ENCODE measurements around the gene CALML4.
"Not testable (repeated sequence)": the region's sequence is repeated elsewhere in the genome, so short reads cannot be mapped to it uniquely, and the experiment has no call there.

The CALML4 gene

DNA sequence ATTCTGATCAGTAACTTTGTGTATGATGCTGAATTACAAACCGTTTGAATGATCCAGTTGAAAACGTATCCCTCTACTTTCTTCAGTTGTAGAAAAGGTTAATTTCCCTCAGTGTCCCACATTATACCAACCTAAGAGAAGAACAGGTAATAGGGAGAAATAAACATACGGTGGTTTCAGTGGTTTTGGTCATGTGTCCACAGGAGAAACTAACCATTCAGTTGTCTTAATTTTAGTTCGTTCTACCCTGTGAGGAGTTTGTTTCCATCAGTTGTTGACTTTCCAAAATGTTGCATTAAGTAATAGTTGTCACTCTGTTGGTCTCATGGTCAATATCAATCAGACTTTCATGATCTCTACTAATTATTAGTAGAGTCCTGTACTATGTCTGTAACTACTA is 15.1 kb downstream of the CALML4 start:
- H3K4me1 Mint-ChIP-seq: peaks cover 4% of the 10 kb centered on the region
- H3K27ac Mint-ChIP-seq (ENCODE audit: low read depth): no peak overlapping the region
- DNase-seq (ENCODE audit: low spot score in 2 of 2): no peak
- no peak for ATAC-seq (replicated peaks; ENCODE audit: extremely low read depth, poor library complexity, severe bottlenecking)
- peaks cover 66% of the 10 kb centered on the region for H3K36me3 Mint-ChIP-seq (ENCODE audit: insufficient read depth)
- no peaks in the 10 kb centered on the region for H3K9me3 Mint-ChIP-seq
- no peaks in the 10 kb centered on the region for H3K27me3 Mint-ChIP-seq
- no peak overlapping the region for H3K4me3 Mint-ChIP-seq

DNA sequence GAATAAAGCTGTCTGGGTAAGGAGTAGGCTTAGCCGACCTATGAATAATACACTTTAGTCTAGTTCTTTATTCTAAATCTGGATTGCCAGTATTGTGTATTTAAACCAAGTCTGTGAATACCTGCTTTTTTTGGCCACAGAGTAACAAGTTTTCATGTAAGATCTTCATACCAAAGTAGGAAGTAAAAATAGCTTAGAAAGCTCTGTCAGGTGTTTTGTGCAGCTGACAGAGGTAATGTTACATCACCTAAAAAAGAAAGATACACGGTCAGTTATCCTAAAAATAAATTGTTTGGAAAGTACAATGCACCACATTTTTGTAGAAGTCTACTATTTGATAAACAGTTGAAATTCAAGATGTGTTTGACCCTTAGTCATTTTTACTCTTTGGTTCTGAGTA is 16.5 kb downstream of the CALML4 start:
- H3K27ac Mint-ChIP-seq (ENCODE audit: low read depth): peak overlapping the region; percentile 12

DNA sequence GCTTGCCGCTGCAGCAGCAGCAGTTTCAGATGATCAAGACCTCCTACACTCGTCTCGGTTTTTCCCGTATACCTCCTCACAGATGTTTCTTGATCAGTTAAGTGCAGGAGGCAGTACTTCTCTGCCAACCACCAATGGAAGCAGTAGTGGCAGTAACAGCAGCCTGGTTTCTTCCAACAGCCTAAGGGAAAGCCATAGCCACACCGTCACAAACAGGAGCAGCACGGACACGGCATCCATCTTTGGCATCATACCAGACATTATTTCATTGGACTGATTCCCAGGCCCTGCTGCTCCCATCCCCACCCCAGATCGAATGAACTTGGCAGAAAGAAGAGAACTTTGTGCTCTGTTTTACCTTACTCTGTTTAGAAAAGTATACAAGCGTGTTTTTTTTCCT is 17.6 kb downstream of the CALML4 start:
- Mint-ChIP-seq H3K27me3 (no peaks in the 10 kb centered on the region), H3K9me3 (no peaks in the 10 kb centered on the region), H3K36me3 (ENCODE audit: insufficient read depth) (peaks cover 73% of the 10 kb centered on the region), H3K4me3 (no peak overlapping the region), H3K27ac (ENCODE audit: low read depth) (no peak overlapping the region), H3K4me1 (peaks cover 4% of the 10 kb centered on the region)
- DNase-seq (ENCODE audit: low spot score in 2 of 2): no peak
- no peak for ATAC-seq (replicated peaks; ENCODE audit: extremely low read depth, poor library complexity, severe bottlenecking)

More for the DNA sequence above, 16.5 kb downstream of the CALML4 start:
- H3K27me3 Mint-ChIP-seq: no peaks in the 10 kb centered on the region
- DNase-seq (ENCODE audit: low spot score in 2 of 2) (no peak), ATAC-seq (replicated peaks; ENCODE audit: extremely low read depth, poor library complexity, severe bottlenecking) (no peak)
- no peak overlapping the region for H3K4me3 Mint-ChIP-seq
- peaks cover 71% of the 10 kb centered on the region for H3K36me3 Mint-ChIP-seq (ENCODE audit: insufficient read depth)
- H3K4me1 Mint-ChIP-seq: peaks cover 4% of the 10 kb centered on the region
- no peaks in the 10 kb centered on the region for H3K9me3 Mint-ChIP-seq

DNA sequence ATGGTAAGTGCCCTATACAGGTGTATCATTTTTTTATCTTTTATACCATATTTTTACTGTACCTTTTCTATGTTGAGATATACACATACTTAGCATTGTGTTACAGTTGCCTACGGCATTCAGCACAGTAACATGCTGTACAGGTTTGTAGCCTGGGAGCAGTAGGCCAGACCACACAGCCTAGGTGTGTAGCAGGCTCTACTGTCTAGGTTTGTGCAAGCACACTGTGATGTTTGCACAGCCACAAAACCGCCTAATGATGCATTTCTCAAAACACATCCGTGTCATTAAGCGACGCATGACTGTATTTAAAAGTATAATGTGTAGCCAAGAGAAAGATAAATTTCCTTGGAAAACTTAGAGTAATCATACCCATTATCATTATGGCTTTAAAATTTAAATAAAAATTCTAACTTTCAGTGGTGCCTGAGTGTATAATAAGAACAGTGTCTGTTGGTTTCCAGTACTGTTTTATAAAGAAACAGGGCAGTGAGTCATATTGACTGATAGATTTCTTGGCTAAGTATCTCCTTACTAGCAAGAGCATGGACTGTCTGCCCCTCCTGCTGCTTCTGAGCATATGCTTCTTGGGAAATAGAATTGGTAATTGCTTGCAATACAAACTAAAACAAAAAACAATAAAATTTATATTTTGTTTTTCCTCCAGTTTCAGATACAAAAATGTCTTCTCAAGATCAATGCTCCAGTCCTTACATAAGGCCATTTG is 18.3 kb downstream of the CALML4 start:
- Mint-ChIP-seq H3K27me3 (no peaks in the 10 kb centered on the region), H3K4me1 (peaks cover 4% of the 10 kb centered on the region), H3K9me3 (no peaks in the 10 kb centered on the region), H3K36me3 (ENCODE audit: insufficient read depth) (peaks cover 71% of the 10 kb centered on the region), H3K27ac (ENCODE audit: low read depth) (no peak overlapping the region), H3K4me3 (no peak overlapping the region)
- no peak for DNase-seq (ENCODE audit: low spot score in 2 of 2)
- ATAC-seq (replicated peaks; ENCODE audit: extremely low read depth, poor library complexity, severe bottlenecking): no peak

DNA sequence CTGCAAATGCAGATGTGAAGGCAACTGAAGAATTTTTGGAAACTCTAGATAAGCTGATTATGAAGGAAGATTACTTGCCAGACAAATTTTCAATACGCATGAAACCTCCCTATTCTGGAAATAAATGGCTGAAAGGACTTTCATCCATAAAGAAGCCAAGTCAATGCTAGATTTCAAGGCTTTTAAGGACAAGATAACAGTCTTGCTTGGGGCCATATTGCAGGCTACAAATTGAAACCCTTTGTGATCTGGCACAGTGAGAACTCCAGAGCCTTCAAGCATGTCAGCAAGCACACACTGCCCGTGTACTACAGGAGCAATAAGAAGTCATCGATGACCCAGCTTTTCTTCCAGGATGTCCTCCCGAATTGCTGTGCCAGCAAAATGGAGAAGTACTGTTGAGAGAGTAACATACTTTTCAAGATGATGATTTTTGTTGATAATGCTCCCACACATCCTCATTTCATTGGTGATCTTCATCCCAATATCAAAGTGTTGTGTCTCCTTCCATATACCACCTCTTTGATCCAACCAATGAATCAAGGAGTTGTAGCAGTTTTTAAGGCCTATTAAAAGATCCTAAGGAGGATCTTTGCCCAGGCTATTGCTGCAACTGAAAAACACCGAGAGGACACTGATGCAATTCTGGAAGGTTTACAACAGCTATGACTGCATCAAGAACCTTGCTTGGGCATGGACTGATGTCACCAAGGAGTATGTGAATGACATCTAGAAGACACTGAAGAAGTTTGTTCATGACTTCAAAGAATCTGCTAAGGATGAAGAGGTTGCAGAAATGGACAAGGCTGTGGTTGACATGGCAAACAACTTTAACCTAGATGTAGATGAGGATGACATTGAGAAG is 20.3 kb downstream of the CALML4 start:
- DNase-seq (ENCODE audit: low spot score in 2 of 2) (no peak), ATAC-seq (replicated peaks; ENCODE audit: extremely low read depth, poor library complexity, severe bottlenecking) (no peak)
- Mint-ChIP-seq H3K4me1 (peaks cover 4% of the 10 kb centered on the region), H3K27me3 (no peaks in the 10 kb centered on the region), H3K36me3 (ENCODE audit: insufficient read depth) (peaks cover 72% of the 10 kb centered on the region), H3K9me3 (no peaks in the 10 kb centered on the region), H3K4me3 (no peak overlapping the region), H3K27ac (ENCODE audit: low read depth) (no peak overlapping the region)

DNA sequence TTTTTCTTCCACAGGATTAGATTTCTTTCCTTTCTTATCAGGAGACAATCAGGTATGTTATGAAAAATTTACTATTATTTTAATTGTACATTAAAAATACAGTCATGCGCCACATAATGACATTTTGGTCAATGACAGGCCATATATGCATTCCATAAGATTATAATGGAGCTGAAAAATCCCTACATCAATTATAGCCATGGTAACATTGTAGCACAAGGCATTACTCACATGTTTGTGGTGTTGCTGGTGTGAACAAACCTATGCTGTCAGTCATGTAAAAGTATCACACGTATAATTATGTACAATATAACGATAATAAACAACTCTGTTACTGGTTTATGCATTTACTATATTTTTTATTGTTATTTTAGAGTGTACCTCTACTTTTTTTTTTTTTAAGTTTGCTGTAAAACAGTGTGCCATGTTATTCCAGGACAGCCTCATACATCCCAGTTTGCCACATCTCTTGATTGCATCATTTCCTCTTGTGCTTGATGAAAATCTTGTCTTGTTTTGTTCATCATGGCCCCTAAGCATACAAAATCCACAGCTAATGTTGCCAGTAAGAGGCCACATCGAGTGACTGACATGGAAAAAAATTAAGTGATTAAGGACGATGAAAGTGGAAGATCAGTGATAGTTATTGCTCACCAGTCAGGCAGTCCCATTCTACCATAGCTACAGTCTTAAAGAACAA is 21.4 kb downstream of the CALML4 start:
- peaks cover 70% of the 10 kb centered on the region for H3K36me3 Mint-ChIP-seq (ENCODE audit: insufficient read depth)
- H3K4me3 Mint-ChIP-seq: no peak overlapping the region
- DNase-seq (ENCODE audit: low spot score in 2 of 2): no peak
- peaks cover 4% of the 10 kb centered on the region for H3K4me1 Mint-ChIP-seq
- H3K9me3 Mint-ChIP-seq: no peaks in the 10 kb centered on the region
- no peaks in the 10 kb centered on the region for H3K27me3 Mint-ChIP-seq
- no peak for ATAC-seq (replicated peaks; ENCODE audit: extremely low read depth, poor library complexity, severe bottlenecking)
- H3K27ac Mint-ChIP-seq (ENCODE audit: low read depth): no peak overlapping the region

DNA sequence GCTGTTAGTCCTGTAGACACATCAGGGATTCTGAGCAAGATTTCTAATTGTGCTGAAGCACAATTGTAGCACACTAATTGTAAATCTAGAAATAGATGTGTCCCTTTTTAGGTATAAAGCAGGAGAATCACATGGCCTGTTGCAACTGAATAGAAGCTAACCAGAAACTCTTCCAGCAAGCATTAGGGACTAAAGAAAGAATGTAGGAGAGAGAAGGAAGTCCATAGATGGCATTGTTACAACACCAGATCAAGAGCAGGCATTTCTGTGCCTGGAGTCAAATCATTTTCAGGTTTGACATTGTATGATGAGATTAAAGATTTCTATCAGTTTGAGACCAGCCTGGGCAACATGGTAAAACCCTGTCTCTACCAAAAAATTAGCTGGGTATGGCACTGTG is 27.4 kb downstream of the CALML4 start:
- no peaks in the 10 kb centered on the region for H3K27me3 Mint-ChIP-seq
- no peak for DNase-seq (ENCODE audit: low spot score in 2 of 2)
- no peak overlapping the region for H3K4me3 Mint-ChIP-seq
- peaks cover 7% of the 10 kb centered on the region for H3K4me1 Mint-ChIP-seq
- peaks cover 52% of the 10 kb centered on the region for H3K36me3 Mint-ChIP-seq (ENCODE audit: insufficient read depth)
- no peak for ATAC-seq (replicated peaks; ENCODE audit: extremely low read depth, poor library complexity, severe bottlenecking)
- H3K27ac Mint-ChIP-seq (ENCODE audit: low read depth): peak overlapping the region; percentile 34
- no peaks in the 10 kb centered on the region for H3K9me3 Mint-ChIP-seq

DNA sequence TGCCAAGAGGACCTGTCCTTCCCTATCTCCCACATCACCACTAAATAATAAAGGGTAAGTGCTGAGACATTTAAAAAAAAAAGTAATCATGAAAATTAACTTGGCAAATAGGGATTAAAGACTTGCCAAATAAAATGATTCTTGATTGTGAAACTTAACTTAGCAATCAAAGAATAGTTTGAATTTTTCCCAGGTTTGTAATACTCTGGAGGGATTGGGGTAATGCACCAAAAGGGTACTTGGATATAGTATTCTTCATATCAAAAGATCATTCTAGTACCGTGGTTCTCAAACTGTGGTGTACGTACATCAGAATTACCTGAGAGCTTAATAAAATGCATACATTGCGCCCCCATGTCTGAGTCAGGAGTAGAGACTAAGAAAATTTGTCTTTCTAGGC is 28.5 kb downstream of the CALML4 start:
- H3K27me3 Mint-ChIP-seq: no peaks in the 10 kb centered on the region
- DNase-seq (ENCODE audit: low spot score in 2 of 2) (no peak), ATAC-seq (replicated peaks; ENCODE audit: extremely low read depth, poor library complexity, severe bottlenecking) (no peak)
- H3K27ac Mint-ChIP-seq (ENCODE audit: low read depth): no peak overlapping the region
- H3K4me3 Mint-ChIP-seq: no peak overlapping the region
- peaks cover 45% of the 10 kb centered on the region for H3K36me3 Mint-ChIP-seq (ENCODE audit: insufficient read depth)
- peaks cover 7% of the 10 kb centered on the region for H3K4me1 Mint-ChIP-seq
- no peaks in the 10 kb centered on the region for H3K9me3 Mint-ChIP-seq

DNA sequence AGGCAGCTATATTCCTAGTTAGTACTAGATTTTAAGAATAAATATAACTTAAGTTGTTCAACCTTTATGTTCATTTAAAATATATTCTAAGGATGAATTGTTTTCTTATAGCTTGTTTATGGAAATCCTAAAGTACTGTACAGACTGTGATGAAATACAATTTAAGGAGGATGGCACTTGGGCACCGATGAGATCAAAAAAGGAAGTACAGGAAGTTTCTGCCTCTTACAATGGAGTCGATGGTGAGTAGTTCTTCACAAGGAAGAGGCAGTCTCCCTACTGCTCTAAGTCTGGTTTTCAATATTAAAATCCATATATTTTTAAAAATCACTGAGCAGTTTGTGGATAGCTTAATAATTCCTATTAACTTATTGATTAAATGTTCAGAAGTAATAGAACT is 29.6 kb downstream of the CALML4 start:
- no peak overlapping the region for H3K27ac Mint-ChIP-seq (ENCODE audit: low read depth)
- H3K27me3 Mint-ChIP-seq: no peaks in the 10 kb centered on the region
- no peak for DNase-seq (ENCODE audit: low spot score in 2 of 2)
- no peaks in the 10 kb centered on the region for H3K9me3 Mint-ChIP-seq
- peaks cover 7% of the 10 kb centered on the region for H3K4me1 Mint-ChIP-seq
- H3K4me3 Mint-ChIP-seq: no peak overlapping the region
- no peak for ATAC-seq (replicated peaks; ENCODE audit: extremely low read depth, poor library complexity, severe bottlenecking)
- H3K36me3 Mint-ChIP-seq (ENCODE audit: insufficient read depth): peaks cover 38% of the 10 kb centered on the region

DNA sequence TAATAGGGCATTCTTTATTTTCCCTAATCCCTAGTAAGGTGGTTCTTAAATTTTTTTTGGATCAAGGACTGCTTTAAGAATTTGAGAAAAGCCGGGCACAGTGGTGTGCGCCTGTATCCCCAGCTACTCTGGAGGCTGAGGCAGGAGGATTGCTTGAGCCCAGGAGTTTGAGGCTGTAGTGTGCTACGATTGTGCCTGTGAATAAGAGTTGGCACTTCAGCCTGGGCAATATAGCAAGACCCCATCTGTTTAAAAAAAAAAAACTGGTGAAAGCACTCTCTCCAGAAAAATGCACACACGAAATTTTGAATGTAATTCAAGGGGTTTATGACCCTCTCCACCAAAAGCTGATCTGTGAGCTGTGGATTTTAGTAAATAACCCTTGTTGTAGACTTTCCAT is 32.0 kb downstream of the CALML4 start:
- H3K27me3 Mint-ChIP-seq: no peaks in the 10 kb centered on the region
- no peak overlapping the region for H3K27ac Mint-ChIP-seq (ENCODE audit: low read depth)
- H3K4me3 Mint-ChIP-seq: no peak overlapping the region
- DNase-seq (ENCODE audit: low spot score in 2 of 2) (no peak), ATAC-seq (replicated peaks; ENCODE audit: extremely low read depth, poor library complexity, severe bottlenecking) (no peak)
- peaks cover 24% of the 10 kb centered on the region for H3K36me3 Mint-ChIP-seq (ENCODE audit: insufficient read depth)
- no peaks in the 10 kb centered on the region for H3K9me3 Mint-ChIP-seq
- H3K4me1 Mint-ChIP-seq: peaks cover 7% of the 10 kb centered on the region

DNA sequence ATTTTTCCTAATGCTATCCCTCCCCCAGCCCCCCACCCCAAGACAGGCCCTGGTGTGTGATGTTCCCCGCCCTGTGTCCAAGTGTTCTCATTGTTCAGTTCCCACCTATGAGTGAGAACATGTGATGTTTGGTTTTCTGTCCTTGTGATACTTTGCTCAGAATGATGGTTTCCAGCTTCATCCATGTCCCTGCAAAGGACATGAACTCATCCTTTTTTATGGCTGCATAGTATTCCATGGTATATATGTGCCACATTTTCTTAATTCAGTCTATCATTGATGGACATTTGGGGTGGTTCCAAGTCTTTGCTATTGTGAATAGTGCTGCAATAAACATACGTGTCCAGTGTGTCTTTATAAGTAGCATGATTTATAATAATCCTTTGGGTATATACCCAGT is 33.1 kb downstream of the CALML4 start:
- H3K4me1 Mint-ChIP-seq; H3K4me3 Mint-ChIP-seq; H3K27me3 Mint-ChIP-seq; DNase-seq (ENCODE audit: low spot score in 2 of 2); H3K27ac Mint-ChIP-seq (ENCODE audit: low read depth); H3K9me3 Mint-ChIP-seq; ATAC-seq (replicated peaks; ENCODE audit: extremely low read depth, poor library complexity, severe bottlenecking): not testable (repeated sequence)
- H3K36me3 Mint-ChIP-seq (ENCODE audit: insufficient read depth): peaks cover 17% of the 10 kb centered on the region

DNA sequence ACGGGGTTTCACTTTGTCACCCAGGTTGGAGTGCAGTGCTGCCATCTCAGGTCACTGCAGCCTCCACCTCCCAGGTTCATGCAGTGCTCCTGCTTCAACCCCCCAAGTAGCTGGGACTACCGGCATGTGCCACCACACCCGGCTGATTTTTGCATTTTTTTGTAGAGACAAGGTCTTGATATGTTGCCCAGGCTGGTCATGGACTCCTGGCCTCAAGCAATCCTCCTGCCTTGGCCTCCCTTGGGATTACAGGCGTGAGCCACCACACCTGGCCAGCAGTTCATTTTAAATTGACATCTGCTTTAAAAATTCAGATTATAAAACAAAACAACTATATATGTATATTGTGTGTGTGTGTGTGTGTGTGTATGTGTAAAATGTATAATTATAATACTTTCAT is 38.3 kb downstream of the CALML4 start:
- H3K27me3 Mint-ChIP-seq: no peaks in the 10 kb centered on the region
- no peak overlapping the region for H3K4me3 Mint-ChIP-seq
- H3K4me1 Mint-ChIP-seq: peaks cover 11% of the 10 kb centered on the region
- H3K36me3 Mint-ChIP-seq (ENCODE audit: insufficient read depth): peaks cover 20% of the 10 kb centered on the region
- peak overlapping the region; percentile 75 for H3K27ac Mint-ChIP-seq (ENCODE audit: low read depth)
- no peaks in the 10 kb centered on the region for H3K9me3 Mint-ChIP-seq
- no peak for DNase-seq (ENCODE audit: low spot score in 2 of 2)
- no peak for ATAC-seq (replicated peaks; ENCODE audit: extremely low read depth, poor library complexity, severe bottlenecking)
